ENCODE results near the gene RABGAP1.

DNA sequence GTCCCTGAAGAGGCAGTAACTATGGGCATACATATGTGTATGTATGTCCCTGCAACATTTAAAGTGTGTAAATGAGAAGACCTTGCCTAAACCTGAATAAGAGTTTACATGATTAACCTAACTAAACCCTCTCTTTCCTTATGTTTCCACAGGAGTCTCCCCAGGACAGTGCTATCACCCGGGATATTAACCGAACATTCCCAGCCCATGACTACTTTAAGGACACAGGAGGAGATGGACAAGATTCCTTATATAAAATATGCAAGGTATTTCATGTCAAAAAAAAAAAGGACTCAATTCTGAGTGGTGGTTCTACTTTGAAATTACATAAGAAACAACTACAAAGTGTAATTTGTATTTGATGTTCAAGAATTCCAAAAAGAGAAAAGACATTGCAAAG, 124.4 kb downstream of the RABGAP1 start:
- TF ChIP-seq, protein P1, sequence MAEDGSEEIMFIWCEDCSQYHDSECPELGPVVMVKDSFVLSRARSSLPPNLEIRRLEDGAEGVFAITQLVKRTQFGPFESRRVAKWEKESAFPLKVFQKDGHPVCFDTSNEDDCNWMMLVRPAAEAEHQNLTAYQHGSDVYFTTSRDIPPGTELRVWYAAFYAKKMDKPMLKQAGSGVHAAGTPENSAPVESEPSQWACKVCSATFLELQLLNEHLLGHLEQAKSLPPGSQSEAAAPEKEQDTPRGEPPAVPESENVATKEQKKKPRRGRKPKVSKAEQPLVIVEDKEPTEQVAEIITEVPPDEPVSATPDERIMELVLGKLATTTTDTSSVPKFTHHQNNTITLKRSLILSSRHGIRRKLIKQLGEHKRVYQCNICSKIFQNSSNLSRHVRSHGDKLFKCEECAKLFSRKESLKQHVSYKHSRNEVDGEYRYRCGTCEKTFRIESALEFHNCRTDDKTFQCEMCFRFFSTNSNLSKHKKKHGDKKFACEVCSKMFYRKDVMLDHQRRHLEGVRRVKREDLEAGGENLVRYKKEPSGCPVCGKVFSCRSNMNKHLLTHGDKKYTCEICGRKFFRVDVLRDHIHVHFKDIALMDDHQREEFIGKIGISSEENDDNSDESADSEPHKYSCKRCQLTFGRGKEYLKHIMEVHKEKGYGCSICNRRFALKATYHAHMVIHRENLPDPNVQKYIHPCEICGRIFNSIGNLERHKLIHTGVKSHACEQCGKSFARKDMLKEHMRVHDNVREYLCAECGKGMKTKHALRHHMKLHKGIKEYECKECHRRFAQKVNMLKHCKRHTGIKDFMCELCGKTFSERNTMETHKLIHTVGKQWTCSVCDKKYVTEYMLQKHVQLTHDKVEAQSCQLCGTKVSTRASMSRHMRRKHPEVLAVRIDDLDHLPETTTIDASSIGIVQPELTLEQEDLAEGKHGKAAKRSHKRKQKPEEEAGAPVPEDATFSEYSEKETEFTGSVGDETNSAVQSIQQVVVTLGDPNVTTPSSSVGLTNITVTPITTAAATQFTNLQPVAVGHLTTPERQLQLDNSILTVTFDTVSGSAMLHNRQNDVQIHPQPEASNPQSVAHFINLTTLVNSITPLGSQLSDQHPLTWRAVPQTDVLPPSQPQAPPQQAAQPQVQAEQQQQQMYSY (CRISPR knock-in tag; IDR thresholded peaks at IDR 0.05): no peak
- TF ChIP-seq HDAC6 (IDR thresholded peaks at IDR 0.05; ENCODE audit: unreplicated experiment) (no peak), POLR2A (IDR thresholded peaks at IDR 0.05; ENCODE audit: low read depth, low read length) (no peak), EZH2 (IDR thresholded peaks at IDR 0.05; ENCODE audit: borderline replicate concordance, control insufficient read depth, low read depth, low read length) (no peak), RFX5 (IDR thresholded peaks at IDR 0.05; ENCODE audit: low read depth, low read length) (no peak), TCF7 (IDR thresholded peaks at IDR 0.05; ENCODE audit: borderline replicate concordance) (no peak), RAD21 (IDR thresholded peaks at IDR 0.05; ENCODE audit: insufficient read depth, low read depth, low read length) (no peak)
- TF ChIP-seq, protein P2, sequence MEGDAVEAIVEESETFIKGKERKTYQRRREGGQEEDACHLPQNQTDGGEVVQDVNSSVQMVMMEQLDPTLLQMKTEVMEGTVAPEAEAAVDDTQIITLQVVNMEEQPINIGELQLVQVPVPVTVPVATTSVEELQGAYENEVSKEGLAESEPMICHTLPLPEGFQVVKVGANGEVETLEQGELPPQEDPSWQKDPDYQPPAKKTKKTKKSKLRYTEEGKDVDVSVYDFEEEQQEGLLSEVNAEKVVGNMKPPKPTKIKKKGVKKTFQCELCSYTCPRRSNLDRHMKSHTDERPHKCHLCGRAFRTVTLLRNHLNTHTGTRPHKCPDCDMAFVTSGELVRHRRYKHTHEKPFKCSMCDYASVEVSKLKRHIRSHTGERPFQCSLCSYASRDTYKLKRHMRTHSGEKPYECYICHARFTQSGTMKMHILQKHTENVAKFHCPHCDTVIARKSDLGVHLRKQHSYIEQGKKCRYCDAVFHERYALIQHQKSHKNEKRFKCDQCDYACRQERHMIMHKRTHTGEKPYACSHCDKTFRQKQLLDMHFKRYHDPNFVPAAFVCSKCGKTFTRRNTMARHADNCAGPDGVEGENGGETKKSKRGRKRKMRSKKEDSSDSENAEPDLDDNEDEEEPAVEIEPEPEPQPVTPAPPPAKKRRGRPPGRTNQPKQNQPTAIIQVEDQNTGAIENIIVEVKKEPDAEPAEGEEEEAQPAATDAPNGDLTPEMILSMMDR (IDR thresholded peaks at IDR 0.05 in 2 of 3, conservative IDR thresholded peaks at IDR 0.05 in 1 of 3; ENCODE audit: control insufficient read depth in 2 of 3, extremely low read depth in 1 of 3, insufficient read depth in 1 of 3, low read depth in 3 of 3, low read length in 3 of 3): no peak
- TF ChIP-seq, protein P3, sequence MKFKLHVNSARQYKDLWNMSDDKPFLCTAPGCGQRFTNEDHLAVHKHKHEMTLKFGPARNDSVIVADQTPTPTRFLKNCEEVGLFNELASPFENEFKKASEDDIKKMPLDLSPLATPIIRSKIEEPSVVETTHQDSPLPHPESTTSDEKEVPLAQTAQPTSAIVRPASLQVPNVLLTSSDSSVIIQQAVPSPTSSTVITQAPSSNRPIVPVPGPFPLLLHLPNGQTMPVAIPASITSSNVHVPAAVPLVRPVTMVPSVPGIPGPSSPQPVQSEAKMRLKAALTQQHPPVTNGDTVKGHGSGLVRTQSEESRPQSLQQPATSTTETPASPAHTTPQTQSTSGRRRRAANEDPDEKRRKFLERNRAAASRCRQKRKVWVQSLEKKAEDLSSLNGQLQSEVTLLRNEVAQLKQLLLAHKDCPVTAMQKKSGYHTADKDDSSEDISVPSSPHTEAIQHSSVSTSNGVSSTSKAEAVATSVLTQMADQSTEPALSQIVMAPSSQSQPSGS (IDR thresholded peaks at IDR 0.05; ENCODE audit: low read length): no peak
